ENCODE measurements around the gene TPM1. TPM values are rescaled to one million over a fixed set of nuclear protein-coding genes. Genes with fewer than 3 reads are reported as not detected.

The TPM1 gene
- total RNA-seq, 1 donor from 2014 or later = 498 TPM

DNA sequence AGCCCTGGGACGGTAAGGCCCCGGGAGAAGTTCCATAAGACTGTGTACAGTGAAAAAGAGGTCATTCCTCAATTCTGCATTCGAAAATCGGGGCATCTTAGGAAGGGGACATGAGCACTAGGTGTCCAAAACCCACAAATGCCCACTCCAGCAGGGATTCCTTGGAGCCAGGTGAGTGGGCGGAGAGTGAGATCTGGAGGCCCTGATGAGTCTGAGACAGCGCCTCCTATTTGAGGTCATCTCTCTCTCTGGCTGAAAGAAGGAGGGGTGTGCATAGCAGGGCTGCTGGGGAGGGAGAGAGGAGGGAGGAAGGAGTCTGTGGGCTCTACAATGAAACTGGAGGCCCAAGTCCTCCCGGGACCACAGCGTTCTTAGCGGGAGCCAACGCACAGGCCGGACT, 41.0 kb downstream of the TPM1 start:
- intact Hi-C loops (cut with DNase I) = no loop called here

GRCh38 chr15:63084806-63085205, 42.3 kb downstream of the TPM1 start:
- Histone ChIP-seq H3K9me3 (no peaks in the 10 kb centered on the region), H3K4me1 (no peaks in the 10 kb centered on the region), H3K27ac (no peak overlapping the region), H3K27me3 (no peaks in the 10 kb centered on the region), H3K4me3 (no peak overlapping the region), H3K36me3 (no peaks in the 10 kb centered on the region)
- no peak for DNase-seq (ENCODE audit: extremely low spot score in 2 of 2)
- no peak for TF ChIP-seq POLR2A (IDR thresholded peaks at IDR 0.05)
- intact Hi-C loops (cut with DNase I) = no loop called here

More for the DNA sequence above, 41.0 kb downstream of the TPM1 start:
- TF ChIP-seq CTCF (IDR thresholded peaks at IDR 0.05) (no peak), POLR2AphosphoS5 (IDR thresholded peaks at IDR 0.05; ENCODE audit: insufficient read depth in 1 of 2, low read depth in 1 of 2) (no peak), POLR2A (IDR thresholded peaks at IDR 0.05) (no peak)
- no peaks in the 10 kb centered on the region for H3K27me3 ChIP-seq
- no peak overlapping the region for H3K27ac ChIP-seq
- H3K4me1 ChIP-seq = no peaks in the 10 kb centered on the region
- H3K4me3 ChIP-seq = no peak overlapping the region
- no peaks in the 10 kb centered on the region for H3K9me3 ChIP-seq
- DNase-seq (ENCODE audit: extremely low spot score in 2 of 2) = no peak
- no peaks in the 10 kb centered on the region for H3K36me3 ChIP-seq

- Histone ChIP-seq H3K4me3 (no peak overlapping the region), H3K27me3 (no peaks in the 10 kb centered on the region), H3K27ac (no peak overlapping the region), H3K4me1 (no peaks in the 10 kb centered on the region), H3K36me3 (no peaks in the 10 kb centered on the region), H3K9me3 (no peaks in the 10 kb centered on the region)
- no peak for DNase-seq (ENCODE audit: extremely low spot score in 2 of 2)
- intact Hi-C loops (cut with DNase I) = no loop called here
- TF ChIP-seq POLR2AphosphoS5 (IDR thresholded peaks at IDR 0.05; ENCODE audit: insufficient read depth in 1 of 2, low read depth in 1 of 2) = no peak
- no peak for TF ChIP-seq POLR2A (IDR thresholded peaks at IDR 0.05)
- no peak for TF ChIP-seq CTCF (IDR thresholded peaks at IDR 0.05)
These were observed 42.7 kb downstream of the TPM1 start for GRCh38 chr15:63085289-63085688.

GRCh38 chr15:63086271-63086670, 43.7 kb downstream of the TPM1 start:
- no peak overlapping the region for H3K27ac ChIP-seq
- DNase-seq (ENCODE audit: extremely low spot score in 2 of 2) = no peak

GRCh38 chr15:63086947-63087346, 44.4 kb downstream of the TPM1 start:
- no peak overlapping the region for H3K27ac ChIP-seq
- H3K4me3 ChIP-seq = no peak overlapping the region
- H3K4me1 ChIP-seq = no peaks in the 10 kb centered on the region
- intact Hi-C loops (cut with DNase I) = no loop called here
- no peaks in the 10 kb centered on the region for H3K36me3 ChIP-seq
- no peak for TF ChIP-seq POLR2AphosphoS5 (IDR thresholded peaks at IDR 0.05; ENCODE audit: insufficient read depth in 1 of 2, low read depth in 1 of 2)
- H3K27me3 ChIP-seq = no peaks in the 10 kb centered on the region
- no peaks in the 10 kb centered on the region for H3K9me3 ChIP-seq
- DNase-seq (ENCODE audit: extremely low spot score in 2 of 2) = no peak

More at GRCh38 chr15:63086271-63086670, 43.7 kb downstream of the TPM1 start:
- TF ChIP-seq CTCF (IDR thresholded peaks at IDR 0.05) (no peak), POLR2A (IDR thresholded peaks at IDR 0.05) (no peak), POLR2AphosphoS5 (IDR thresholded peaks at IDR 0.05; ENCODE audit: insufficient read depth in 1 of 2, low read depth in 1 of 2) (no peak)
- Histone ChIP-seq H3K9me3 (no peaks in the 10 kb centered on the region), H3K27me3 (no peaks in the 10 kb centered on the region), H3K4me3 (no peak overlapping the region), H3K4me1 (no peaks in the 10 kb centered on the region), H3K36me3 (no peaks in the 10 kb centered on the region)
- intact Hi-C loops (cut with DNase I) = no loop called here

- no peak overlapping the region for H3K27ac ChIP-seq
These were observed 46.1 kb downstream of the TPM1 start for GRCh38 chr15:63088533-63089245.

More at GRCh38 chr15:63088533-63089245, 46.1 kb downstream of the TPM1 start:
- Histone ChIP-seq H3K9me3 (no peaks in the 10 kb centered on the region), H3K4me3 (no peak overlapping the region), H3K4me1 (no peaks in the 10 kb centered on the region), H3K36me3 (no peaks in the 10 kb centered on the region), H3K27me3 (no peaks in the 10 kb centered on the region)
- intact Hi-C loops (cut with DNase I) = no loop called here
- TF ChIP-seq CTCF (IDR thresholded peaks at IDR 0.05) (no peak), POLR2AphosphoS5 (IDR thresholded peaks at IDR 0.05; ENCODE audit: insufficient read depth in 1 of 2, low read depth in 1 of 2) (no peak), POLR2A (IDR thresholded peaks at IDR 0.05) (no peak)
- DNase-seq (ENCODE audit: extremely low spot score in 2 of 2) = no peak

Measured in vagina (tissue), 2 donors.